ENCODE data around the gene TOX4.

GRCh38 chr14:21518725-21519124 is 41.7 kb downstream of the TOX4 start:
- TF ChIP-seq CTCF (conservative IDR thresholded peaks at IDR 0.05 in 1 of 2, IDR thresholded peaks at IDR 0.05 in 1 of 2; ENCODE audit: extremely low read depth in 1 of 2, insufficient read depth in 1 of 2, low read depth in 1 of 2, low read length in 2 of 2), result no peak
- no peak for TF ChIP-seq EZH2 (IDR thresholded peaks at IDR 0.05; ENCODE audit: borderline replicate concordance, low read length)

All from mammary epithelial cell (primary cell).